ENCODE data around the gene ITGAX. TPM values are rescaled to one million over a fixed set of nuclear protein-coding genes. Genes with fewer than 3 reads are reported as not detected.

ITGAX gene
- total RNA-seq, 1 donor from 2014 or later = not detected

GRCh38 chr16:31382485-31383161 is 27.6 kb downstream of the ITGAX start:
- Mint-ChIP-seq H3K27me3 (ENCODE audit: unreplicated experiment) (peaks cover 4% of the 10 kb centered on the region), H3K4me1 (ENCODE audit: unreplicated experiment) (no peaks in the 10 kb centered on the region), H3K9me3 (ENCODE audit: unreplicated experiment) (no peaks in the 10 kb centered on the region), H3K27ac (ENCODE audit: unreplicated experiment) (no peak overlapping the region), H3K36me3 (ENCODE audit: low read depth, unreplicated experiment) (no peaks in the 10 kb centered on the region), H3K4me3 (ENCODE audit: unreplicated experiment) (no peak overlapping the region)
- TF ChIP-seq CTCF (IDR thresholded peaks at IDR 0.05; ENCODE audit: unreplicated experiment) = peak; percentile 63
- peak; percentile 86 for DNase-seq (ENCODE audit: low spot score)

GRCh38 chr16:31385680-31386079 is 30.7 kb downstream of the ITGAX start:
- Mint-ChIP-seq H3K4me3 (ENCODE audit: unreplicated experiment) (no peak overlapping the region), H3K27me3 (ENCODE audit: unreplicated experiment) (peaks cover 1% of the 10 kb centered on the region), H3K9me3 (ENCODE audit: unreplicated experiment) (no peaks in the 10 kb centered on the region), H3K4me1 (ENCODE audit: unreplicated experiment) (no peaks in the 10 kb centered on the region), H3K36me3 (ENCODE audit: low read depth, unreplicated experiment) (no peaks in the 10 kb centered on the region), H3K27ac (ENCODE audit: unreplicated experiment) (no peak overlapping the region)
- TF ChIP-seq CTCF (IDR thresholded peaks at IDR 0.05; ENCODE audit: unreplicated experiment) = no peak
- DNase-seq (ENCODE audit: low spot score) = no peak

- no peak for TF ChIP-seq CTCF (IDR thresholded peaks at IDR 0.05; ENCODE audit: unreplicated experiment)
- Mint-ChIP-seq H3K4me1 (ENCODE audit: unreplicated experiment) (no peaks in the 10 kb centered on the region), H3K4me3 (ENCODE audit: unreplicated experiment) (no peak overlapping the region), H3K9me3 (ENCODE audit: unreplicated experiment) (no peaks in the 10 kb centered on the region), H3K27ac (ENCODE audit: unreplicated experiment) (no peak overlapping the region), H3K36me3 (ENCODE audit: low read depth, unreplicated experiment) (no peaks in the 10 kb centered on the region), H3K27me3 (ENCODE audit: unreplicated experiment) (peaks cover 1% of the 10 kb centered on the region)
- DNase-seq (ENCODE audit: low spot score) = no peak
Measured at GRCh38 chr16:31386157-31386984, 31.4 kb downstream of the ITGAX start.

GRCh38 chr16:31388535-31388934 is 33.6 kb downstream of the ITGAX start:
- no peak for DNase-seq (ENCODE audit: low spot score)
- TF ChIP-seq CTCF (IDR thresholded peaks at IDR 0.05; ENCODE audit: unreplicated experiment) = no peak
- Mint-ChIP-seq H3K36me3 (ENCODE audit: low read depth, unreplicated experiment) (no peaks in the 10 kb centered on the region), H3K27ac (ENCODE audit: unreplicated experiment) (no peak overlapping the region), H3K9me3 (ENCODE audit: unreplicated experiment) (no peaks in the 10 kb centered on the region), H3K4me3 (ENCODE audit: unreplicated experiment) (no peak overlapping the region), H3K27me3 (ENCODE audit: unreplicated experiment) (peaks cover 1% of the 10 kb centered on the region), H3K4me1 (ENCODE audit: unreplicated experiment) (no peaks in the 10 kb centered on the region)

GRCh38 chr16:31390504-31391041 is 35.6 kb downstream of the ITGAX start:
- Mint-ChIP-seq H3K27me3 (ENCODE audit: unreplicated experiment) (no peaks in the 10 kb centered on the region), H3K36me3 (ENCODE audit: low read depth, unreplicated experiment) (no peaks in the 10 kb centered on the region), H3K4me1 (ENCODE audit: unreplicated experiment) (no peaks in the 10 kb centered on the region), H3K9me3 (ENCODE audit: unreplicated experiment) (no peaks in the 10 kb centered on the region), H3K27ac (ENCODE audit: unreplicated experiment) (no peak overlapping the region), H3K4me3 (ENCODE audit: unreplicated experiment) (no peak overlapping the region)
- no peak for DNase-seq (ENCODE audit: low spot score)
- TF ChIP-seq CTCF (IDR thresholded peaks at IDR 0.05; ENCODE audit: unreplicated experiment) = no peak

Measured in endothelial cell (in vitro differentiated cells).